Epithelial cell of esophagus (primary cell): Measurements from ENCODE around the gene LRIT2.

ENCODE experiments used
- DNase-seq: peaks from one replicate; pipeline ENCODE4 v3.0.0; 2010; ENCODE audit warnings: low read depth
- H3K4me3 ChIP-seq: 2 replicates; pipeline ENCODE4 v1.5.1; 2011; ENCODE audit warnings: mild to moderate bottlenecking, low read length, control low read depth
- TF ChIP-seq, protein P1 (sequence below): IDR thresholded peaks from 2 replicates; pipeline ENCODE4 v1.5.1; 2011; ENCODE audit warnings: low read depth, mild to moderate bottlenecking, low read length, control low read depth, inconsistent platforms; ENCODE audit not compliant: insufficient read depth; ENCODE audit errors: missing control alignments

LRIT2 gene

DNA sequence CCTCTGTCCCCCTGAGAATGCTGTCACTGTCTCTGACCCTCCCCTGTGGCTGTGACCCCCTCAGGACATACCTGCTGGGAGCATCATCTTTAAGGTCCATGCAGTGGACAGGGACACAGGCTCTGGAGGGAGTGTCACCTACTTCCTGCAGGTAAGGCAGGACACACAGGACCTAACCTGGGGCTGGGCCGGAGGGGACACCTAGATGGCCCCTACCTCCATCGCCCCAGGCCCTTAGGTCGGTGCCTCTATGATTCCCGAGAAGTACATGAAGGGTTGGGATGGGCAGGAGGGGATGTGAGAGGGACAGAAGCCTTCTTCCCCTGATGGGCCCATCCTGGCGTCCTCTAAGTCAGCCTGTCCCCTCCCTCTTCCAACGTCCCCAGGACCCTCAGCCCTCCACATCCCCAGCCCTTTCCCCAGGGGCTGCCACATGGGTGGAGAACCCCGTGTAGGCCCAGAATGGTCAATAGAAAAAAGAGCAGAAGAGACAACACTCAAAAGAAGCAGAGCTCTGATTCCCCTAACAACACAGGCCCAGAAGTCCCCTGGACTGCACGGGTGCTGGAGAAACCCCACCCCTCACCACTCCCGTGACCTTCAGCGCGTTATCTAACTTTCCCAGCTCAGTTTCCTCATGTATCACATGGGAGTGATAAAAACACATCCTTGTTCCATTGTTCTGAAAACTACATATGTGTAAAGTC is 24.7 kb downstream of the LRIT2 start:
- DNase-seq = no peak
- H3K4me3 ChIP-seq = no peak overlapping the region
- TF ChIP-seq, protein P1, sequence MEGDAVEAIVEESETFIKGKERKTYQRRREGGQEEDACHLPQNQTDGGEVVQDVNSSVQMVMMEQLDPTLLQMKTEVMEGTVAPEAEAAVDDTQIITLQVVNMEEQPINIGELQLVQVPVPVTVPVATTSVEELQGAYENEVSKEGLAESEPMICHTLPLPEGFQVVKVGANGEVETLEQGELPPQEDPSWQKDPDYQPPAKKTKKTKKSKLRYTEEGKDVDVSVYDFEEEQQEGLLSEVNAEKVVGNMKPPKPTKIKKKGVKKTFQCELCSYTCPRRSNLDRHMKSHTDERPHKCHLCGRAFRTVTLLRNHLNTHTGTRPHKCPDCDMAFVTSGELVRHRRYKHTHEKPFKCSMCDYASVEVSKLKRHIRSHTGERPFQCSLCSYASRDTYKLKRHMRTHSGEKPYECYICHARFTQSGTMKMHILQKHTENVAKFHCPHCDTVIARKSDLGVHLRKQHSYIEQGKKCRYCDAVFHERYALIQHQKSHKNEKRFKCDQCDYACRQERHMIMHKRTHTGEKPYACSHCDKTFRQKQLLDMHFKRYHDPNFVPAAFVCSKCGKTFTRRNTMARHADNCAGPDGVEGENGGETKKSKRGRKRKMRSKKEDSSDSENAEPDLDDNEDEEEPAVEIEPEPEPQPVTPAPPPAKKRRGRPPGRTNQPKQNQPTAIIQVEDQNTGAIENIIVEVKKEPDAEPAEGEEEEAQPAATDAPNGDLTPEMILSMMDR = no peak

DNA sequence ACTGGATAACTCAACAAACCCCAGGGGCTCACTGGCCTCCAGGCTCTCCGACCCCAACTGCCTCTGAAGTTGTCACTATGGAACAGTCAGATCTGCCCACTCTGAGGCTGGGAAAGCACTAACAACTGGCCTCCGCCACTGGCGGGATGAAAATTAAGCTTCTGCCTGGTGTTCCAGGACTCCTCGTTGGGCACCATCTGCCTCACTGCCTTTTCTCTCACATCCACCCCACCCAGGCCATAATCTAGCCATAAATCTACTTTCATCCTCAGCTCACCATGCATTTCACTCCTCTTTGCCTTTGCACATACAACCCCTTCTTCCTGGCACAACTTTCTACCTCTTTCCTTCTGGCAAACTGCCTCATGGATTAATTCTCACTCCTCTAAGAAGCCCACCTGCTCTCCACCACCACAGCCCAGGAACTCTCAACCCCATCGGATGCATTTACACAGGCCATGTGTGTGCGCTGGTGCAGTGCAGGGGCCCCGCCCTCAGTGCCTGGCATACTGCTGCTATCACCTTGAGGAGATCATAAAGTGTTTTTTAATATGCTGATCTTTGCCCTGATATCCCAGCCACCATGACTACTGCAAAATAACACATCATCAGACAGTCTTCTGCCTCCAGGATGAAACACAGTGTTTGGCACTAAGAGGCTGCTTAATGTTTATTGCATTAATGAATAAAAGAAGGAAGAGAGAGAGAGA is 27.0 kb downstream of the LRIT2 start:
- H3K4me3 ChIP-seq = no peak overlapping the region
- DNase-seq = no peak
- TF ChIP-seq, protein P1 = no peak

DNA sequence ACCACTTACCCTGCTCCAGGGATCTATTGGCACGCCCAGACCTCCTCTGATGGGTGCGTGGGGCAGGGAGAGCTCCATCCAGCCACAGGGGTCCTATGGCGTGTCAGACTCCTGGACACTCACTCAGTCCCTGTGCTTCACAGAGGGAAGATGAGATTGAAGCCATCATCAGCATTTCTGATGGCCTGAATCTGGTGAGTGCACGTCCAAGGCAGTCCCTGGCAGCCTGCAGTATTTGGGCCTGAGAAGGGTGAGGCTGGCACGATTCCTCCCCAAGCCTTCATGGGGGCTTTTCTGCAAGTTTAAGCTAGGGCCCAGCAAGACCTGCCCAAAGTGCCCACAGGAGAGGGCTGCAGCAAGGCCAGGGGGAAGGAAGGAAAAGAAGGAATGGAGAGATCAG is 27.7 kb downstream of the LRIT2 start:
- no peak for DNase-seq
- H3K4me3 ChIP-seq = no peak overlapping the region
- TF ChIP-seq, protein P1 = no peak

DNA sequence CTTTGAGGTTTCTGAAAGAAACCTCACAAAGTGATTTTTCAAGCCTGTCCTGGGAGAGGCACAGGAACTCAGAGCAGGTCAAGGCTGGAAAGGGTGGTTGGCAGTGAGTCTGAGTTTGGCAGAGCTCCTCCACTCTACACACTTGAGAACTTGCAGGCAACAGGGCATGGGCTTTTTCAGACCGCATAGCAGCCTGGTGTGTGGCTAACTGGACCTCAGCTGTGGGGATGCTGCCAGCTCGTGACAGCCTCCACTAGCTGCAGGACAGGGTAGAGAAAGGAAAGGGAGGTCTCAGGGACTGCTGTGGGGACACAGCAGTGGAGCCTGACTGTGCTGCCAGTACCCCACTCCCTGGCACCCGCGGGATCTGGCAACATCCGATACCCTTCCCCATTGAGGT is 28.4 kb downstream of the LRIT2 start:
- no peak overlapping the region for H3K4me3 ChIP-seq
- TF ChIP-seq, protein P1 = no peak
- DNase-seq = no peak

DNA sequence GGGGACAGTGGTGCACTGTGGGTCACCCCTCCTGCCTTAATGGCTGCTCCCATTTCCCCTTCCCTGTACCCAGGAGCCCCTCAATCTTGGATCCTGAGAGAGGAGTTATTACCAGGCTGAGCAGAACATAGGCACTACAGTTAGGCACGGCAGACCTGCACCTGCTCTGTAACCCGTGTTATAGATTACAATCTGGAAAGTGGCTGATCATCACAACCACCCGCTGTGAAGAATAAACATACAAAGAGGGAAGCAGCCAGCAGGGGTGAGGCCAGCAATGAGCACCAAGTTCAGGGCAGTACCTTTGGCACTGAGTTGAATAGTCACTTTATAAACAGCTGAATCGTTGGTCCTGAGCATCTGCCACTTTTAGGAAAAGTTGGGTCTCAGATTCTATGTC is 29.3 kb downstream of the LRIT2 start:
- H3K4me3 ChIP-seq = no peak overlapping the region
- no peak for DNase-seq
- TF ChIP-seq, protein P1 = no peak

DNA sequence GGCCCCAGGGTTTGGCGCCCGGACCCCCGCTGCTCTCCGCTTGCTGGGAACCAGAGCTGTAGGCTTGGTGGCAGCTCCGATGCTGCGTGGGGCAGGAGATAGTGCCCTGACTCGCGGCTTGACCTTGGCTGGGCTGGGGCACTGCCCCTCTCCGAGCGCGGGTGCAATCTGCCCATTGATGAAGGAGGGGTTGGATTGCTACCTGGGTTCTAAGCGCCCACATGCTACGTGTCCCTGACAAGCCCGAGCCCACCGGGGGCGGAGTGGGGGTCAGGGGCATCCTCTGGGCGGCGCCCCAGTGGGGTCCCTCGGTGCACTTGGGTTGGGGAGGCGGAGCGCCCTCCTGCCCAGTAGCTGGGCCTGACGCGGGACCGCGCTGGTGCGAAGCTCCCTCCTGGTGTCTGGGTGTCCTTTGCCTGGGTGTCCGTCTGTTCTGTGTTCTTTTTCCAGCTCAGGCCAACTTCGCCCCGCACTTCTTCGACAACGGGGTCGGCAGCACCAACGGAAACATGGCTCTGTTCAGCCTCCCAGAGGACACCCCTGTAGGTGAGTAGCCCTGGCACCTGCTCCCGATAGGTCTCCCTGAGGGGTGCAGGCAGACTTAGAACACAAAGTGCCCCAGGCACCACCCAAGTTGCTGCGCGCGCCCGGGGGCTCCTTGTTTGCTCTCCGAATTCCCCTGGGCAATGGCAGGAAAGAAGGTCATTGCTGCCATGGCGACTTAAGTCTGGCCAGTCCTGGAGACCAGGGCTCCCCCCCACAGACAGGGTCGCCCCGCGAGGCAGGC is 30.1 kb downstream of the LRIT2 start:
- TF ChIP-seq, protein P1 = no peak
- H3K4me3 ChIP-seq = peak overlapping the region; percentile 62

More for the DNA sequence above, 30.1 kb downstream of the LRIT2 start:
- no peak for DNase-seq
